HG03469 (cell line): ENCODE results near the gene CAPSL.
"Not testable (repeated sequence)": the region's sequence is repeated elsewhere in the genome, so short reads cannot be mapped to it uniquely, and the experiment has no call there.

ENCODE experiments used
- ATAC-seq: cut with Tn5 transposase; IDR thresholded peaks from one replicate; pipeline ENCODE4 v1.9.1; 2021; ENCODE audit warnings: mild to moderate bottlenecking, moderate library complexity, moderate number of reproducible peaks; ENCODE audit not compliant: unreplicated experiment

CAPSL gene

DNA sequence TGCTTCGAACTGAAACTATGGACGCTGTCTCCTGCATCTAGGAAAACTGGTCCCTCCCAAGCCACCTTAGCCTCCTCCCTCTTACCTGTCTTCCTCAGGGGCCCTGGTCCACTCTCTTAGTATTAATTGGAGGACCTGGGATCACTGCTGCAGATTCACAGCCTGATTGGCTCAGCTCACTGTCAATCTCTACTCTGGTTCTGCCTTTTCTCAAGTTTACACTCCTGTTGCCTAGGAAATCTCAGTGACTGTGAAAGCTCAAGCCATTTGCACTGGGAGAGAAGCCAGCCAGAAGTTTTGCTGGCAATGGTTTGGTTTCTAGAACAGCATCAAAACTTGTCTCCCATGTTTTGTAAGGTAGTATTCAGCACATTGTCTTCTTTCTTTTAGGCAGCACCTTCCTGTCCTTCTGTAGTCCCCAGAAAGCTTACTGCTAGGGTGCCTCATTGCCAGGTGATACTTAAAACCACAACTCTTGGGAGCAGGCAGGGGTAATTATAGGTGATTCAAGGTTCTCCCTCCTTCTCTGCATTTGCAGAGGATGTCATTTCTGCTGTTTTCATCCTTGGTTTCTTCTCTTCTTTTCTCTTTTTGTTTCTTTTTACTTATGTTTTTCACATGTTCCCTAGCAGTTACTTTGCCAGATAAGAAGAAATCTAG, at the start of gene CAPSL:
Gene CAPSL, minus strand, starts transcription at position 55 of the 660 bp plus-strand sequence. CDS start 17,502 bp downstream, outside the sequence.
- no peak for ATAC-seq

DNA sequence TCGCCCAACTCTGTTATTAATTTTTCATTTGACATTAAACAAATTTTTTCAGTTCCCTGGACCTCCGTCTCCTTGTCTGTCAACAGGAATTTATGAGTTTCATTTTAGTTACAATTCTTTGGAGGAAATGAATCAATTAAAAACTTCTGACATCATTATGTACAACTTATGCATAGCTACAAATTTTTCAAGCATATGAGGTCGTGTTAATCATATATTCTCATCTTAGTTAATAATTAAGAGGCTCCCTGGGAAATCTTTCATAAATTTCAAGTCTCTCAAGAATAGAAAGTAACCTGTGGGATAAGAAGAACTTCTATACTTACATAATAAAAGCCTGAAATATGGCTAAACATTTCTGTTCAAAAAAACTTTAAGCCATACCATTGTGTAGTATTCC, 49.4 kb upstream of the CAPSL start:
- no peak for ATAC-seq

DNA sequence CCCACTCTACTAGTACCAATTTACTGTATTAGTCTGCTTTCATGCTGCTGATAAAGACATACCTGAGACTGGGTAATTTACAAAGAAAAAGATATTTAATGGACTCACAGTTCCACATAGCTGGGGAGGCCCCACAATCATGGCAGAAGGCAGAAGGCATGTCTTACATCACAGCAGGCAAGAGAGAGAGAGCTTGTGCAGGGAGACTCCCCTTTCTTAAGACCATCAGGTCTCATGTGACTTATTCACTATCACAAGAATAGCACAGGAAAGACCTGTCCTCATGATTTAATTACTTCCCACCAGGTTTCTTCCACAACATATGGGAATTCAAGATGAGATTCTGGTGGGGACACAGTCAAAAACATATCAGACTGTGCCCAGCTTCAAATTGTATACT, 41.3 kb upstream of the CAPSL start:
- ATAC-seq, result no peak

DNA sequence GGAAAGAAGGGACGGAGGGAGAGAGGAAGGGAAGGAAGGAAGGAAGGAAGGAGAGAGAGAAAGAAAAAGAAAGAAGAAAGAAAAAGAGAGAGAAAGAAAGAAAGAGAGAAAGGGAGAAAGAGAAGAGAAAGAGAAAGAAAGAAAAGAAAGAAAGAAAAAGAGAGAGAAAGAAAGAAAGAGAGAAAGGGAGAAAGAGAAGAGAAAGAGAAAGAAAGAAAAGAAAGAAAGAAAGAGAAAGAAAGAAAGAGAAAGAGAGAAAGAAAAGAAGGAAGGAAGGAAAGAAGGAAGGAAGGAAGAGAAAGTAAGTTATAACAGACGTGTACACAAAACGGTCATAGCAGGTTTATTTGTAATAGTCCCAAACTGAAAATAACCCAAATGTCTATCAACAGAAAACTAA, 38.4 kb upstream of the CAPSL start:
- ATAC-seq, result not testable (repeated sequence)

DNA sequence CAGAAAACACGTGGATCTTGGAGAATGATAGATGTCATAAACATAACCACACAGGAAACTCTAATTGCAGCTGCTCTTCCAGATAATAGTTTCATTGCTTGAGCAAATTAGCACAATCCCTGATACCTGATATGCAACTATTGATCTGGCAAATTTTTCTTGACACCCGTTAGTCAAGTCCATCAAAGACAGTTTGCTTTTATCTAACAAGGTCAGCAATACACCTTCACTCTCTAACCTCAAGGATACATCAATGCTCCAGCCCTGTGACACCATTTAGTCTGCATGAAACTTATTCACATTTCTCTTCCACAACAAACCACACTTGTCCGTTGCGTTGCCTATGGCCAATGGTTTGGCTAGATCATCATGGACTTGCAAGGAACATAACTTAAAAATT, 36.1 kb upstream of the CAPSL start:
- no peak for ATAC-seq

DNA sequence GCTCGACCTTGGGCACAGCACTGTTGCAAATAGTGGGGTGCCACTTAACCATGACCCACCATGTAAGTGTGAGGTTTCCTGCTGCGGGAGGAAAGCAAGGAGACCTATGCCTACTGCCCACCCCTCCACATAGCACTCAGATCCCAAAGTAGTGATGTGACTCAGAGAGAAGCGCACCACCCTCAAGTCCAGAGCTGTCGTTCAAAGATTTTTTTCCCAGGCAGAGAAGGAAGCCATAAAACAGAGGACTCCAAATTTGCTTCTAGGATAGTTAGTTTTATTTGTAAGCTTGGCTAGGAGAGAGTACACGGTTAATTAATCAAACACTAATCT, 33.4 kb upstream of the CAPSL start:
- no peak for ATAC-seq

DNA sequence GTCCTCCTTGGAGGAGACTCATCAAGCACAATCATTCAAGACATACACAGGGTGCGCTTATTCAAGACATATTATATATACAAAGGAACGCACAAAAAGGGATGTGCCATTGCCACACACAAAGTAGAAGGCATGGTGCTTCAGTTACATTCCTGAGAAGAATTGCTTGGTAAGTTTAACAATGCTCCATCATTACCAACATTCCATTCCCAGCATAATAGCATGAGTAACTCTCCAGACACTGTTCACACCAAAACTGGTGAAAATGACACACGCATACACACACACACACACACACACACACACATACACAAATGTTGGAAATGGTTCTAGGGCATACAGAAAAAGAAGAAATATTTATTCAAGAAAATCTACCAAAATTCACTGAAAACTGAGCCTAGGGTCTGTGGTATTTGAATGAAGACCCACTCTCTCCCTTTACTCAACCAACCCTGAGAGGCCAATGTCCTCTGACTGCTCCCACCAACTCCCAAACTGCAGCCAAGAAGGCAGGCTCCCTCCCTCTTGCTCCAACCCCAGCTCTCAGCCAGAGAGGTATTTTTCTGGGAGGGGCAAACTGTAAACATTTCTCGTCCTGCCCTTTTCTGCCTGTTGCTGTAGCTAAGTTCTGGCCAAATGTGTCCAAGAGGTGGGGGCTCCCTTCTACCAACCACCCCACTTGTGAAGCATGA, 32.9 kb upstream of the CAPSL start:
- no peak for ATAC-seq

DNA sequence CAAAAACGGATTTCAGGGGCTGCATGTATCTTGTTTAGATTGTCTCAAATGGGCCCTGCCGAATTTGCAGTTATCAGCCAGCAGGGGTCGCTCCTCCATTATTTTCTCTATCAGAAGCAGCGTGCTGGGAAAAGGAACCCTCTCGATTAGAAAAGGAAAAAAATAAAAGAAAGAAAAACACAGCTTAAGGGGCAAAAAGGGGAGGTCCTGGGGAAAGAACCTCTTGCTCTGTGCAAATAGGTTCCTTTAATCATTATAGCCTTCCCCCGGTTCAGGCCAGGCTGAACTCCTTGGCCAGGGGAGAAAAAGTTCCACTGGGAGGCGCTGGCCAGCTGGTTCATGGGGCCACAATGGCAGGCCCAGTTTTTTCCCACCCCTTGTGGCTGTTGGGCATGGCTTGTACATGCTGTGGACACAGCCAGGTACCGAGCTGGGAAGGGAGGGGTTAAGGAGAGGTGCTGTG, 25.0 kb upstream of the CAPSL start:
- ATAC-seq, result no peak

DNA sequence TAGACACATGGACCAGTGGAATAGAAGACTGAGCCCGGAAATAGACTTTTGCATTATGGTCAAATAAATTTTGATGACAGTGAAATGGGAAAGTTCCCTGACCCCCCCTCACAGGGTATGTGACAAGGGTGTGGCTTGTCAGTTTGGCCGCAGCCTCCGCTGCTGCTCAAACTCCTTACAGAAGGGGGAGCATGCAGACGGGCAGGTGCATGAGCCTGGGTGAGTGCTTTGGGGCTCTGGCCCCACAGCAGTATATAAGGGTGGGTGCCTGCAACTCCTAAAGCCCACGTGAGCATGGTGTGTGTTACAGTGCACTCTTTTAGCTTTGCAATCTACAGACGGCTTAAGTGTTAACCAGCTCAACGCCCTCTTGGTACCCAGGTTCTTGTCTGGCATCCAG, 21.9 kb upstream of the CAPSL start:
- ATAC-seq, result no peak

DNA sequence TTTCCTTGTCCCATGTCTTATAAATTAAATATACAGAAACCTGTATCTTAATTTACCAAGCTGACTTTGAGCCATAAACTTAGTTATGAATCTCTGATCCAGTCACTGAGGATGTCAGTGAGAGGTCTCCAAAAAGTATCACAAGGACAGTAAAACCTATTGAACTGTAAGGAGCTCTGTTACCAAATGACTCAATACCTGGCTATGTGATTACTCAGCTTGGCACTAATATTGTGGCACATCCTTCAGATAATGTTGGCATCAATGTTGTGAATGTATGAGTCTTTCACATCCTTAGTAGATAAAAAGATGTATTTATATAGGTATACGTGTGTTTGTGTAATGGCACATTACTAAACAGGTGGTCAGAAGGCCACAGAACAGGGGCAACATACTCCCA, 18.0 kb upstream of the CAPSL start:
- no peak for ATAC-seq

DNA sequence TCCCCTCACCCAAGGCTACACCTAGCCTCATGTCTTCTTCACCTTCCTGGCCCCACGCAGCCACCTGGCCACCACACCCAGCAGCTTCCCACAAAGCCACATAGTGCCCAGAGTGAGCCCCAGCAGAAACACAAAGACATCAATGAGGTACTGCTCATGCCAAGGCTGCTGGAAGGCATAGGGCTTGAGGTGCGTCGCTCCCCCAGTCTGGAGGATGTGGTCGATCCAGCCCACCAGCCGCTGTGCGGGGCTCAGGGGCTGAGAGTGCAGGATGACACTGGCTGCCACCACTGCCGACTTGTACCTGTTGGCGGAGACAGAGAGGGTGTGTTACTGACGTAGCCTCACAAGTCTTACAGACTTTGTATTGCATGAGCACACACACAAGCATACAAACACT, 15.8 kb upstream of the CAPSL start:
- no peak for ATAC-seq

DNA sequence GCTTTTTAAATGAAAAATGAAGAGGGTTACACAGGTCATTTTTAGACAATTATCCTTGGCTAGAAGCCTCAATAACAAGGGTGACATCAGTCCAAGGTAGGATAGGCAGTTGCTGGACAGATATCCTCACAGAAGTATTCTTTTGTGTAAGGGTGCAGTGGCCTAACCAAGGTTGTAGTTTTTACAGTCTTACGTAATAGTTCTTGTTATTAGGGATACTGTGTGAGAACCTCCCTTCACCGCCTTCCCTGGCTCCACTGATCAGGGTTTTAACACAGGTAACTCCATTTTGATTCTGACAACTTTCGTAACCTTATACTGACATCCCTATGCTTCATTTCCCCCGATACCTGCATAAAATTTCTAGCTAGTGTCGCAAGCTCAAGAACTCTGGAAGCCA, 8.7 kb upstream of the CAPSL start:
- ATAC-seq, result no peak

DNA sequence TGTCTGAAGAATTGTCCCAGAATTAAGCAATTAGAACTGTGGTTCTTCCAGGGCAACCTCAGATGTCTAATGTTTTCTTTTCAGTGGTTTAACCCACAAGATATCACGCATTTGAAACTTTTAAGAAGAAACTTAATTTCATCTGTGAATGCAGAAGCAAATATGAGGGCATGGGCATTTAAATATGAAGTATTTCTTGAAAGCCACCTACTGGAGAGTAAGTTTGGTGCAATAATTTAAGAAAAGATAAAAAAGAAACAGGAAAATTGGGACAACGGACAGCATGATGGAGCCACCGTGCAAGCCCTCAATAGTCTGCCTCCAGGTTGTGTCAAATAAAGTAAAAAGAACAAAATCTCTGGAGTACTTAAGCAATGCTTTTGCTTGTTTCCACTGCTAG, 1.2 kb upstream of the CAPSL start:
- ATAC-seq, result no peak

DNA sequence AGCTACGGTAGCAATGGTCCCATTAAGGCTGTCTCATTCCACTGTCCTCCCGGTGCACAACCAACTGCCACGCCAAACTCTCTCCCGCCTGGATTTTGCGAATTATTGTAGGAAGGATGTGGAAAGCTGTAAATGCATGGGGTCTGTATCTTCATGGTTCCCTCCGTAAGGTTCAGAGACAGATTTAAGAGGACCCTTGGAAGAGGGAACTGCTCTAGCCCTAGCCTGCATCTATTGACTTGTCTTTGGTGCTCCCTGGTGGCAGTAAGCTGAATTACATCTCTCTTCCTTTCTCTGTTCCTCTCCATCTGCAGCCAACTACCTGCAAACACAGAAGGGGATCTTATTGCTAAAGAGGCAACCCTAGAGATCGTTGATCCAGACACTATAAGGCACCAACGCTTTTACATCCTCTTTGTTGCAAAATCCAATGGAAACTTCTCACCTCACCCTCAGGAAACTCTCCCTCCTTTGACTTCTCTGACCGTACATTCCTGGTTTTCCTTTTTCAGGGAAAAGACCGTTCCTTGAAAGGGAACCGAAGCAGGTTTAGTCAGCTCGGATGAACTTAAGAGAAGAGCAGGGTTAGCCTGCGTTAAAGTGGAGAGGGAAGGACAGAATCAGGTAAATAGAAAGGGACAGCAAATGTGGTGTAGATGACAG, 11.9 kb downstream of the CAPSL start:
- ATAC-seq, result no peak

DNA sequence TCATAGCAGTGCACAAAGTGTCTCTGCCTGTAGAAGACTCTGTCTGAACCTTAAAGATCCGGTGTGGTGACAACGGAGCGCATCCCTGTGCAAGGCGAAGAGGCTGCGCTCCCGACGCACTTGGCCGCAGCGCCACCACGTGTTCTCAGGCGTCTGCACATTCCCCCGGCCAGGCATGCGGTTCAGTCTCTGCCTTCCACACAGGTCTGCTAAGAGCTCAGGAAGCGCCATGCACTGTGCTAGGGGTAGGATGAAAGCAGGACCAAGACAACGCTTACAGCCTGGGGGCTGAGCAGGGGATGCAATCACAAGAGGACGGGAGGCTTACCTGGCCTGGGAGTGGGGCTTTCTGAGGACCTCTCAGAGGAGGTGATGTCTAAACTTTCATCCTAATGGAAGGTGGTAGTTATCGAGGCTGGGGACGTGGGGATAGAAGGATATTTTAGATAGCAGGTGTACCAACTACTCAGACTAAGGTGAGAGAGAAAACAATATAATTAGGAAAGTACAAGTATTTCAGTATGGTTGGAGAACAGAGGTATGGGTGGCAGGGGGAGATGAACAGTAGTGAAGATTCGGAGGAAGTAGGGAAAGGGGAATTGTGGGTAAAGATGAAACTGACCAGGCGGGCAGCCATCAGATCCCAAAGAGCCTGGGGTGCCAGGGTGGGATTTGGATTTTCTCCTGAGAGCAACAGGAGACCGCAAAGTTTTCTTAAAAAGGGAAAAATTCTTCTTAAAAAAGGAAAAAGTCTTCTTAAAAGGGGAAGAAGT, 13.3 kb downstream of the CAPSL start:
- ATAC-seq, result no peak

DNA sequence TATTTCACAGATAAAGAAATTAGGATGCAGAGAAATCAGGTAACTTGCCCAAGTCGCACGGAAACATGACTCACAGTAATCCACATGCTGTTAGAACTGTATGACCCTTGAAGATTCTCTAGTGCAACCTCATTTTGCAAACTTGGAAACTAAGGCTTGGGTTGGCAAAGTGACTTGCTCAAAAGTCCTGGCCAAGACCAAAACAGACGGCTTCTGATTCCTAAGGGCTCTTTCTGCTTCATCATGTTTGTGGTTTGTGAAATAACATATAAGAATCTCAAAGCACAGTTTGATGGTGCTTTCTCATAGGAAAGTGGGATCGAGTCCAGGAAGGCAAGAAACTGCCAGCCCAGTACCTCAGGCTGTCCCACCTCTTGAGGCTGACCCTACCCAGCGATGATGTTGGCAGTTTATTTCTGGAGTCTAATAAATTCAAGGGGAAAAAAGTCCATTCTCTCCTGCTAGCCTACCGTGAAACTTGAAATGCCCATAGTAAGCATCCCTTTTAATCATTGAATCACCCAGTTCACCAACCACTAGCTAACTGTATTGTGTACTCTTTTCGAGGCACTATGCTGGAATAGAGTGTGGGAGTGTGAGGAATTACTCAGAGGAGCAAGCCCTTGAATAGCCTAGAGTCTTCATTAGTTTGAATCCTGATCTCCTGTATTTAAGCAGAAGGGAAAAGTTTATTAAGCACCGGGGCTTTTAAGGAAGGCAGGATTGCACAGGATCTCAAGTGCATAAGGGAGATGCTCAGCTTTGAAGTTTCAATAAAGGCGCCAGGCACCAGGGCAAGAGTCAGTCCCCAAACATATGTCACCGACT, 14.1 kb downstream of the CAPSL start:
- no peak for ATAC-seq

DNA sequence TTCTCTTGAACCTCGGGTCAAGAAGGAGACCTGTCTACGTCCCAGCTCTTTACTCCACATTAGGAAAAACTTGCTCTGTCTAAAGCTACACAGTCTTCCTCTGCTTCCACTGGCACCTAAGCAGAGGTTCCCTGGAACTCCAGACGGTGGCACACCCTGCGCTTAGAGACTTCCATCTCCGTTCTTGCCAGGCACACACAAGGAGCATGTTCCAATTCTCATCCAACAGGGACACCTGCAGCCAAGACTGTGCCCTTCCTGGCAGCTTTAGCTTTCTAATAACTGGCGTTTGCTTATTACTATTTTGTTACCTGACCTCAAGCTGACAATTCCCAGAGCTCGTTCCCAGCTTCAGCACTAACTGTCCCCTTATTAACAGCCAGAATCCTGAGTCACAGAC, 16.0 kb downstream of the CAPSL start:
- no peak for ATAC-seq

DNA sequence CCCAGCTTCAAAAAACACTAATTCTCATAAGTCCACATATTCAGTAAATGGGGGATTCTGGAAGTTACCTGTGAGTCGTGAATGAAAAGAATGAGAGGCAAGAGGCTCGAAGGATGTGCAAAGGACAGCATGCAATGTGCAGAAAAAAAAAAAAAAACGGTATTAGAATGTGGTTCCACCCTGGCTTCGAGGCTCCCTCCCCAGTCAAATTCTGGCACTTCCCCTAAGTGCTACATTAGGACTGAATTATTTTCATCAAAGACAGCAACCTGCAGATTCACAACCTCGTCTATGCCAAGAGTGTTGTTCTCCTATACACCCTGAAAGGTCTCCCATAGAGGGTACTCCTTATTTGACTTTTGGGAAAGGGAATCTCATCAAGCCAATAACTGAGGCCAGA, 16.5 kb downstream of the CAPSL start:
- ATAC-seq, result no peak

DNA sequence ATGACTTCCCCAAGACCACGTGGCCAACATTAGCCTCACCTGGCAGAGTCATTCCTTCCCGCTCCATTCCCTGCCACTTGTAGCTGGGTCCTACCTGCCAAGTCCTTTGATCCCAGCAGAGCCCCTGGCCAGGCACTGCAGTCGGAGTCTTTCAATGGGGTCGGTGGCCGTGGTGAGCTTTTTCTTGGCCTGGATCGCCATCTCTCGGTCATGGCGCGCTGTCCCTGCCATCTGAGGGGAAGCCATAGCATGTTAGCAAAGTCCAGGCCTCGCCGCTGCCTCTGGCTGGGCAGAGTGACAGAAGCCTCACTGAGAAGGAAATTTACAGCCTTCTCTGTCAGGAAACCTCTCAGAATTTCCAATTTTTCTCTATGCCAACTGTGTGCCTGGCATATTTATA, 17.5 kb downstream of the CAPSL start:
- ATAC-seq, result no peak

DNA sequence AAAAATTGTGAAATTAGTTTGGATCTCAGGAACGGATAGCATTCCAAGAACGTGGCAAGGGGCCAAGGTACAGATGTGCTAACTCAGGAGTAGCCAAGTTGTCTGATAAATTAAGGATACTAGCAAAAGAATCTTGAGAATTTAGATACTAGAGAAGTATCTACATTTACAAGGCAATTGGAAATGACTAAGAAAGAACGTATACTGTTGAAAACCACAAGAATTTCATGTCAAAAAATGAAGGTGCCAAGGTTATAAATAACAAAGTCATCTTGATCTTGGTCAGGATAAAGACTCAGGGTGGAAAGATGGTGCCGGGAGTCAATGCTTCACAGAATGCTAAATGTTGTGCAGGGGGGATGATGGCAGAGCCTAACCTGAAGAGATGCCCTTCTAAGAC, 19.2 kb downstream of the CAPSL start:
- no peak for ATAC-seq

DNA sequence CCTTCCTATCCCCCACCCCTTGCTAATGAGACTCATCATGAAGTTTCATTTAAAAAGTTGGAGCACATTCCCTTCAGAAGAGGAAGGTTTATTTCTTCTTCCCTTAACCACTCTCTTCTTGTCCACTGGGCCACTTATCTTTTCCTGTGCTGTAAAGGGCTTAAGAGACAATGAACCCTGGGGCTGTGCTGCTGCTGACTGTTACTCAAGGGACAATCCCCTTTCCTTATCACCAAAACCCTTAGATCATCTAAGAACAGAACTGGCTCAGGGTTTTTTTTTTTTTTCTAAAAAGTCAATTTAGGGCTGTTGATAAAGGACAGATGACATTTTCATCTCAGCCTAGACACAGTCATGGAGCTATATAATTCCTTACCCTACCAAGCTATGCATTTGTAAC, 29.6 kb downstream of the CAPSL start:
- no peak for ATAC-seq
